Astrocyte (in vitro differentiated cells and primary cell): Measurements from ENCODE around the gene PPP1R14C. TPM values are rescaled to one million over a fixed set of nuclear protein-coding genes. Genes with fewer than 3 reads are reported as not detected.

Experiments
- DNase-seq: peaks from one replicate; pipeline ENCODE4 v3.0.0-alpha.2; 2010; ENCODE audit warnings: low read depth
- FAIRE-seq: peaks from 2 replicates; lab custom pipeline; 2011; peaks lifted over from hg19 to GRCh38; lab: Jason Lieb, UNC
- H2AFZ ChIP-seq: 2 replicates; pipeline ENCODE4 v1.6.0; 2012; ENCODE audit warnings: low read depth, low read length, inconsistent platforms
- H3K27ac ChIP-seq: 2 replicates; pipeline ENCODE4 v1.5.1; 2011; ENCODE audit warnings: low read depth, low read length, inconsistent platforms
- H3K27me3 ChIP-seq: 2 replicates; pipeline ENCODE4 v1.6.0; 2011; ENCODE audit warnings: low read length, inconsistent platforms; ENCODE audit not compliant: insufficient read depth
- H3K36me3 ChIP-seq: 2 replicates; pipeline ENCODE4 v1.5.1; 2011; ENCODE audit warnings: low read length, inconsistent platforms; ENCODE audit not compliant: insufficient read depth
- H3K4me1 ChIP-seq: 2 replicates; pipeline ENCODE4 v1.5.1; 2011; ENCODE audit warnings: low read length, inconsistent platforms; ENCODE audit not compliant: insufficient read depth
- H3K4me2 ChIP-seq: 2 replicates; pipeline ENCODE4 v1.6.0; 2012; ENCODE audit warnings: low read length, inconsistent platforms
- H3K4me3 ChIP-seq: 2 replicates; pipeline ENCODE4 v1.5.1; 2011; ENCODE audit warnings: low read depth, mild to moderate bottlenecking, low read length, inconsistent platforms; ENCODE audit not compliant: insufficient read depth
- H3K79me2 ChIP-seq: 2 replicates; pipeline ENCODE4 v1.6.0; 2012; ENCODE audit warnings: mild to moderate bottlenecking, low read length, inconsistent platforms; ENCODE audit not compliant: insufficient read depth
- H3K9ac ChIP-seq: 2 replicates; pipeline ENCODE4 v1.6.0; 2012; ENCODE audit warnings: mild to moderate bottlenecking, low read length, inconsistent platforms
- H3K9me3 ChIP-seq: 2 replicates; pipeline ENCODE4 v1.5.1; 2012; ENCODE audit warnings: low read depth, mild to moderate bottlenecking, low read length, inconsistent platforms; ENCODE audit not compliant: insufficient read depth
- H4K20me1 ChIP-seq: 2 replicates; pipeline ENCODE4 v1.6.0; 2012; ENCODE audit warnings: low read length, inconsistent platforms; ENCODE audit not compliant: insufficient read depth
- H3K27ac Mint-ChIP-seq: one replicate; pipeline ENCODE4 v1.8.0; 2021; ENCODE audit warnings: mild to moderate bottlenecking, mixed read lengths; ENCODE audit not compliant: unreplicated experiment
- H3K27me3 Mint-ChIP-seq: one replicate; pipeline ENCODE4 v1.8.0; 2021; ENCODE audit warnings: low read depth, mixed read lengths; ENCODE audit not compliant: unreplicated experiment
- H3K36me3 Mint-ChIP-seq: one replicate; pipeline ENCODE4 v1.8.0; 2021; ENCODE audit warnings: low read depth, mixed read lengths; ENCODE audit not compliant: unreplicated experiment
- H3K4me1 Mint-ChIP-seq: one replicate; pipeline ENCODE4 v1.8.0; 2021; ENCODE audit warnings: low read depth, mixed read lengths; ENCODE audit not compliant: unreplicated experiment
- H3K4me3 Mint-ChIP-seq: one replicate; pipeline ENCODE4 v1.8.0; 2021; ENCODE audit warnings: mild to moderate bottlenecking, moderate library complexity, mixed read lengths; ENCODE audit not compliant: unreplicated experiment
- H3K9me3 Mint-ChIP-seq: one replicate; pipeline ENCODE4 v1.8.0; 2021; ENCODE audit warnings: mild to moderate bottlenecking, mixed read lengths; ENCODE audit not compliant: unreplicated experiment
- CTCF ChIP-seq: IDR thresholded peaks from 2 replicates; pipeline ENCODE4 v1.5.1; 2011; ENCODE audit warnings: low read depth, mild to moderate bottlenecking, inconsistent platforms, low read length, moderate library complexity; ENCODE audit not compliant: insufficient read depth
- EZH2 ChIP-seq: IDR thresholded peaks from 2 replicates; pipeline ENCODE4 v1.6.1; 2012; ENCODE audit warnings: mild to moderate bottlenecking, low read length, inconsistent platforms; ENCODE audit not compliant: insufficient read depth
- total RNA-seq: library from RNA; stranded (reverse); gene quantifications from 2 replicates; pipeline ENCODE4 v1.2.1, GENCODE V29; 2021

PPP1R14C gene
- total RNA-seq, 1 donor from 2014 or later: 3.9 TPM

- no peaks in the 10 kb centered on the region for H3K27me3 ChIP-seq
- no peaks in the 10 kb centered on the region for H3K9me3 ChIP-seq
- H3K4me1 ChIP-seq: peaks cover 4% of the 10 kb centered on the region
- H3K27me3 Mint-ChIP-seq: peaks cover 3% of the 10 kb centered on the region
- no peaks in the 10 kb centered on the region for H3K36me3 ChIP-seq
- no peaks in the 10 kb centered on the region for H4K20me1 ChIP-seq
- no peak for DNase-seq
- no peak overlapping the region for H3K27ac ChIP-seq
- no peak for FAIRE-seq
- H3K4me1 Mint-ChIP-seq: peaks cover 18% of the 10 kb centered on the region
- no peak overlapping the region for H3K9ac ChIP-seq
- TF ChIP-seq EZH2 (no peak), CTCF (no peak)
- H3K9me3 Mint-ChIP-seq: no peaks in the 10 kb centered on the region
- no peak overlapping the region for H3K4me3 ChIP-seq
- H2AFZ ChIP-seq: no peak overlapping the region
- no peaks in the 10 kb centered on the region for H3K79me2 ChIP-seq
- H3K36me3 Mint-ChIP-seq: no peaks in the 10 kb centered on the region
- no peak overlapping the region for H3K4me3 Mint-ChIP-seq
- no peak overlapping the region for H3K4me2 ChIP-seq
- no peak overlapping the region for H3K27ac Mint-ChIP-seq
Measured at GRCh38 chr6:150182460-150183078, 39.7 kb downstream of the PPP1R14C start.

- DNase-seq: no peak
- H3K9me3 Mint-ChIP-seq: no peaks in the 10 kb centered on the region
- Histone ChIP-seq H3K27ac (no peak overlapping the region), H3K4me2 (no peak overlapping the region), H3K4me3 (no peak overlapping the region), H3K27me3 (no peaks in the 10 kb centered on the region), H3K4me1 (peaks cover under 1% of the 10 kb centered on the region), H3K36me3 (no peaks in the 10 kb centered on the region), H3K9ac (no peak overlapping the region), H3K9me3 (no peaks in the 10 kb centered on the region), H4K20me1 (no peaks in the 10 kb centered on the region), H2AFZ (no peak overlapping the region), H3K79me2 (no peaks in the 10 kb centered on the region)
- FAIRE-seq: no peak
- H3K4me1 Mint-ChIP-seq: peaks cover 13% of the 10 kb centered on the region
- TF ChIP-seq CTCF (no peak), EZH2 (no peak)
- H3K27me3 Mint-ChIP-seq: peaks cover 3% of the 10 kb centered on the region
- H3K4me3 Mint-ChIP-seq: no peak overlapping the region
- H3K36me3 Mint-ChIP-seq: no peaks in the 10 kb centered on the region
- H3K27ac Mint-ChIP-seq: no peak overlapping the region
Measured at GRCh38 chr6:150183105-150183504, 40.3 kb downstream of the PPP1R14C start.

GRCh38 chr6:150183966-150184365 is 41.1 kb downstream of the PPP1R14C start:
- no peak for DNase-seq

More at GRCh38 chr6:150183966-150184365, 41.1 kb downstream of the PPP1R14C start:
- no peaks in the 10 kb centered on the region for H3K27me3 ChIP-seq
- H3K4me1 Mint-ChIP-seq: peaks cover 13% of the 10 kb centered on the region
- H3K4me3 Mint-ChIP-seq: no peak overlapping the region
- H3K36me3 Mint-ChIP-seq: no peaks in the 10 kb centered on the region
- no peak overlapping the region for H3K9ac ChIP-seq
- no peak overlapping the region for H3K27ac Mint-ChIP-seq
- no peak overlapping the region for H3K27ac ChIP-seq
- TF ChIP-seq EZH2: no peak
- TF ChIP-seq CTCF: no peak
- no peak overlapping the region for H3K4me3 ChIP-seq
- no peak overlapping the region for H2AFZ ChIP-seq
- H3K27me3 Mint-ChIP-seq: peaks cover 3% of the 10 kb centered on the region
- no peaks in the 10 kb centered on the region for H3K4me1 ChIP-seq
- H3K4me2 ChIP-seq: no peak overlapping the region
- H3K36me3 ChIP-seq: no peaks in the 10 kb centered on the region
- no peak for FAIRE-seq
- no peaks in the 10 kb centered on the region for H3K9me3 ChIP-seq
- H4K20me1 ChIP-seq: no peaks in the 10 kb centered on the region
- H3K9me3 Mint-ChIP-seq: no peaks in the 10 kb centered on the region
- no peaks in the 10 kb centered on the region for H3K79me2 ChIP-seq
